ENCODE data around the gene FEN1. TPM values are rescaled to one million over a fixed set of nuclear protein-coding genes. Genes with fewer than 3 reads are reported as not detected.

The FEN1 gene
- total RNA-seq, 1 donor from 2014 or later: 147 TPM

DNA sequence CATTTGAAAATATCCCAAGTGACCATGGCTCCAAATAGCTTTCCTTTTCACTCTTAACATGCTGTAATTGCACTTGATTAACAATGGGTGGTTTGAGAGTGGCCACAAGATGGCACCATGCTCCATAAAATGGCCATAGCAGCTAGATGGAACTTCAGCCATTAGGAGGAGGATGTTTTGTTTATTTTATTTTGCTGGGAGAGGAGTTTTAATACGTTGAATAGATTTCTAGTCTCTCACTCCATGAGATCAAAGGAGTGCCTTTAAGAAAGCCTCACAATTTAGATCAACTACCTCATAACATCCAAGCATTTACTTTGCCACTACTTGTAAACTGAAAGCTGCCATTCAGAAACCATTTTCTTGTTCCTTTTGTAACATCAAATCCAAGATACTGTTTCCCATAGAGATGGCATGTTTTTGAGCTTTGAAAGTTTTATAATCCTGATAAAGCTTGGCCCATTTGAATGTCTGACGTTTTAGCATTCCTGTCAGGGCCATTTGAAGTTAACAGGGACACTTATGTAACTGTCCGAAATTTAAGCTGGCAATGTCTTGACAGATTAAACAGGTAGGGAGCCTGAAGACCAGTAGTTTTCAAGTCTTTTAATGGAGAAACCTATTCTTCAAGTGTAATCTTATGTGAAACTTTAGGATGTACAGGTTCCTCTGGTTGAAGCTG lies 4.7 kb downstream of the FEN1 start:
- H3K4me1 Mint-ChIP-seq (ENCODE audit: low read depth): peaks cover 48% of the 10 kb centered on the region
- peaks cover 39% of the 10 kb centered on the region for H3K36me3 Mint-ChIP-seq (ENCODE audit: low read depth)
- H3K9me3 Mint-ChIP-seq: no peaks in the 10 kb centered on the region
- peak overlapping the region; percentile 20 for H3K4me3 Mint-ChIP-seq
- peak overlapping the region; percentile 62 for H3K27ac Mint-ChIP-seq
- no peaks in the 10 kb centered on the region for H3K27me3 Mint-ChIP-seq (ENCODE audit: insufficient read depth)
- intact Hi-C loops (cut with micrococcal nuclease): loop anchor here (1.0 to 5.0 kb wide), 7 partner anchors 18 to 311 kb away; partner anchors contain the start of gene FTH1
- peak; percentile 60 for DNase-seq (ENCODE audit: low spot score)

DNA sequence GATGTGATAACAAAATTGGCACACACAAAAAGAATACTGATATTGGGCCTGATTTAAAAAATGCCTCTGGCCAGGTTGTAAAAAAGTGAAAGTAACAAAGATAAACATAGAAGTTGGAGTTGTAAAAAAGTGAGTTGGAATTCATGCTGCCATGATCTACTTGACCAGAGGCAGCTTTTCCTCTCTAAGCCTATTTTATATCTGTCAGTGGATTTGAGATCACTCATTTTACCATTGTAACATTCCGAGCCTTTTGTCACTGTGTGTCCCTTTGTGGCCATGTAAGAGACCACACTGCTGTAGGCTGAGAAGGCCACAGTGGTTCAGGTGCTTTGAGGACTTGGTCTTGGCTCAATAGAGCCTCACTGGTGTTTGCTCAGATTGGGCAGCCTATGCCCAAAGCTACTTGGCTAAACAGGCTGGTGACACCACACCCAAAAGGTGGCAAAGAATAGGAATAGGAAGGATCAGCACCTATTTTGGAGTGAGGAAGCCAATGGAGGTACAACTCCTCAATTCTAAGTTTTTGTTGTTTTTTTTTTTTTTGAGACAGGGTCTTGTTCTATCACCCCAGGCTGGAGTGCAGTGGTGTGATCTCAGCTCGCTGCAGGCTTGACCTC lies 7.1 kb downstream of the FEN1 start:
- H3K36me3 Mint-ChIP-seq (ENCODE audit: low read depth): peaks cover 53% of the 10 kb centered on the region
- no peaks in the 10 kb centered on the region for H3K9me3 Mint-ChIP-seq
- no peak for DNase-seq (ENCODE audit: low spot score)
- H3K27me3 Mint-ChIP-seq (ENCODE audit: insufficient read depth): no peaks in the 10 kb centered on the region
- no peak overlapping the region for H3K27ac Mint-ChIP-seq
- H3K4me1 Mint-ChIP-seq (ENCODE audit: low read depth): peaks cover 36% of the 10 kb centered on the region
- intact Hi-C loops (cut with micrococcal nuclease): loop anchor here (5.0 kb wide), 1 partner anchor 168 kb away; the partner anchor contains the start of gene FTH1
- H3K4me3 Mint-ChIP-seq: no peak overlapping the region

DNA sequence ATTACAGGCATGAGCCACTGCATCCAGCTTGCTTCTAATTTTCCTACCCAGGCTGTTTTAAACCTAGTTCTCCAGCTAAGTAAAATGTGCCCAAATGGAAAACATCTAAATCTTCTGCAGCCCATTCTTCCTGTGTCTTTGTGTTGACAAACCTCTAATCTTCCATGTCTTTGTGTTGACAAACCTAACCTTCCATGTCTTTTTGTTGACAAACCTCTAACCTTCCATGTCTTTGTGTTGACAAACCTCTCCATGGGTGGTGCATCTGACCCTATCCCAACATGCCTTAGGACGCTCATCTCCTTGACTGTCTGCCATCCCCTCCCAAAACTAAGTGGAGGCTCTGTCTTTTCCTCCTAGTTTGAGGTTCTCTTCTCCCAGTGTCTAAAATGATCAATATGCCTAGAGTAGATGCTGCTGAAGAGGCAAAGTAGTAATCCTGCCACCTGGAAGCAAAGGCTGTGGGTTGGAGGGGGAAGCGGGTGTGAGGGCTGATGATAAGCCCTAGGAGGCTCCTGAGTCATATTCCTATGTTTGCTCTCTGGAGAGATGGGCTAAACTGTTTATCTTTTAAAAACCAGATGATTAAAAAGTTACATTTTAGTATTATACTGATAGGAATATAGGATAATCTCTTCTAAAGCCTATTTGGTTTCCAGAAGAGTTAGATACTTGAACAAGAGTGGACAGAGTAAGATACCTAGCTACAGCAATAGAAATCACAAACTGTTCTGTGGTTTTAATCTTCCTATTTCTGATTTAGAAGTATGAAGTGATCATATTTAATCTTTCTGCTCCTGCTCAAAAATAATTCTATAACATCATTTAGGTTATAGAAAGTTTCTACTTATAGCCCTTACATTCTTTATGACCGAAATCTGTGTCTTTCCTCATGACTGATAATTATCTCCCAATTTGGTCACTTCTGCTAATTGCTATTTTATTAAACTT lies 7.9 kb downstream of the FEN1 start:
- no peak for DNase-seq (ENCODE audit: low spot score)
- intact Hi-C loops (cut with micrococcal nuclease): no loop called here
- Mint-ChIP-seq H3K9me3 (no peaks in the 10 kb centered on the region), H3K27me3 (ENCODE audit: insufficient read depth) (no peaks in the 10 kb centered on the region), H3K27ac (peak overlapping the region; percentile 36), H3K4me3 (no peak overlapping the region), H3K4me1 (ENCODE audit: low read depth) (peaks cover 29% of the 10 kb centered on the region), H3K36me3 (ENCODE audit: low read depth) (peaks cover 53% of the 10 kb centered on the region)

DNA sequence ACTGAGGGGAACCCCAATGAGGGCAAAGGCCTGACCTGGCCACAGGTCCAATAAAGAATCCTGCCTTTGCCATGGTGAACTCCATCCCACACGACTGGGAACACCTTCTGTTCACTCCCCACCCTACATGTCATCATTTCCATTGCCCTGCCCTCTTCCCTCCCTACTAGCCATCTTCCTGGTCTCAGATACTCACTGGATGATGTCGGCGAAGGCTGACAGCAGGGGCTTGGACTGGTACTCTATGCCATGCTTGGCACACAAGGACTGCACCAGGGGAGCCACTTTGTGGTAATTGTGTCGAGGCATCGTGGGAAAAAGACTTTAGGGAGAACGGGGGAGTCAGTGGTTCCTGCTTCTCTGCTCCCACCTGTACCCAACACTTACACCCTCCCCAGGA lies 9.9 kb downstream of the FEN1 start:
- Mint-ChIP-seq H3K9me3 (no peaks in the 10 kb centered on the region), H3K36me3 (ENCODE audit: low read depth) (peaks cover 56% of the 10 kb centered on the region), H3K4me1 (ENCODE audit: low read depth) (peaks cover 16% of the 10 kb centered on the region), H3K27ac (no peak overlapping the region), H3K27me3 (ENCODE audit: insufficient read depth) (no peaks in the 10 kb centered on the region), H3K4me3 (no peak overlapping the region)
- intact Hi-C loops (cut with micrococcal nuclease): no loop called here
- no peak for DNase-seq (ENCODE audit: low spot score)

DNA sequence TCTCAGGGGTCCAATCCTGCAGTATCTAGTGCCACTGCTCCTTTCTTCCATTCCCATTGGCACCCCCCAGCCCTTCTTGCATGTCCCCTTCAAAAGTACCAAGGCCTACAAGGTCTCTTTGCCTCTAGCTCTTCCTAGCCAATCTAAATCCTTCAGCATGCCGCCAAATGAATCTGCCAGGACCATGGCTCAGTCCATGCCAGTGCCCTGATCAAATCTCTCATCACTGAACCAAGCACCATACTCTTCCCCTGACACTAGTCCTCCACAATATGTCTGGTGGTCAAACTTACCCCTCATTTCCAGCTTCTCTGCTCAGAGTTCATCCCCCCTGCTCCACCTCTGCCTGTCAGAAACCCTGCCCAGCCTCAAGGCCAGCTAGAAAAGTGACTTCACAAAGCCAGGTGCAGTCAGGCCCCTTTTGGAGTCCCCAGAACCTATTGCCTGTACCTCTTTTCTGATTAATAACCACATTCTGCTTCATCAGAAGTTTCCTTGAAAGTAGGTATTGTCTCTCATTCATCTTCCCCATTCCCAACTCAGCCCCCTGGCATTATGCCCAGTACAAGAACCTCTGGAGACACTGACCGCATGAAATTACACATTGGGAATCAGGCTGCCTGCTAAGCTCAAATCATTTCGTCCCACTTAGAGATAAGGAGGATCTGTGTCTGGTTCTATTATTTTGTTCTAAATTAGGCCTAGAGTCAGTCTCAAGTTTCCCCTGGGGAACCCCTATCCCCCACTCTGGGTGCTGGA lies 11.4 kb downstream of the FEN1 start:
- Mint-ChIP-seq H3K27ac (no peak overlapping the region), H3K36me3 (ENCODE audit: low read depth) (peaks cover 59% of the 10 kb centered on the region), H3K4me3 (no peak overlapping the region), H3K27me3 (ENCODE audit: insufficient read depth) (no peaks in the 10 kb centered on the region), H3K9me3 (no peaks in the 10 kb centered on the region), H3K4me1 (ENCODE audit: low read depth) (peaks cover 5% of the 10 kb centered on the region)
- DNase-seq (ENCODE audit: low spot score): no peak
- intact Hi-C loops (cut with micrococcal nuclease): no loop called here

DNA sequence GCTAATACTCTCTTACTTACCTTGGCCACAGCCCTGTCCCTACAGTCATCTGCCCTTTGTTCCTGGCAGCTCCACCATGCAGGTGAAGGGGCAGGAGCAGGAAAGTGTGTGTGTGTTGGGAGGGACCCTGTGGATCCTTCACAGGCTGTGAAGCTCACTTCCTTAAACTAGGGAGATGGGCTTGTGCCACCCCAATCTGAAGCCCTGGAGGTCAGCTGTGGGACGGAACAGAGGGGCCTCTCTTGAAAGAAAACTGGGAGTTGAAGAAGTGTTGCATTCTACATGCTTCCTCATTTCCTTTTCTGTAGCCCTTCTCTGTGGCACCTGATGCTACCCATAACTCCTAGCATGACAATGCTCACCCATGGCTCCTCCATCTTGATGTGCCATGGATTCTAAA lies 12.4 kb downstream of the FEN1 start:
- no peak for DNase-seq (ENCODE audit: low spot score)
- Mint-ChIP-seq H3K27ac (peak overlapping the region; percentile 32), H3K27me3 (ENCODE audit: insufficient read depth) (no peaks in the 10 kb centered on the region), H3K4me3 (no peak overlapping the region), H3K36me3 (ENCODE audit: low read depth) (peaks cover 62% of the 10 kb centered on the region), H3K4me1 (ENCODE audit: low read depth) (peaks cover 5% of the 10 kb centered on the region), H3K9me3 (no peaks in the 10 kb centered on the region)
- intact Hi-C loops (cut with micrococcal nuclease): no loop called here

DNA sequence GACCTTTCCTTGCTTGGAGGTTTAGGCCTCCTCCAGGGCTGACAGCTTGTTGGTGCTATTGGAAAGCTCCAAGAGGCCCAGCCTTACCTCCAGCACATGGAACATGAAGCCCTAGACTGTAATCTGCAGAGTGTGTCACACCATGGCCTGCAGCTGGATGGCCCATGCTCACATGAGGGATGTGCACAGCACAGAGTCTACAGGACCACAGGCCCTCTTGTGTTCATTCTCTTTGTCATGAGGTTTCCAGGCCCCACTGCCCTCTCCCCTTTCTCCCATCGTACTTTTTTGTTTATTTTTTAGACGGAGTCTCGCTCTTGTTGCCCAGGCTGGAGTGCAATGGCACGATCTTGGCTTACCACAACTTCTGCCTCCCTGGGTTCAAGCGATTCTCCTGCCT lies 14.1 kb downstream of the FEN1 start:
- DNase-seq (ENCODE audit: low spot score): no peak
- H3K4me1 Mint-ChIP-seq (ENCODE audit: low read depth): peaks cover 5% of the 10 kb centered on the region
- H3K27me3 Mint-ChIP-seq (ENCODE audit: insufficient read depth): no peaks in the 10 kb centered on the region
- intact Hi-C loops (cut with micrococcal nuclease): no loop called here
- peaks cover 62% of the 10 kb centered on the region for H3K36me3 Mint-ChIP-seq (ENCODE audit: low read depth)
- no peak overlapping the region for H3K4me3 Mint-ChIP-seq
- H3K27ac Mint-ChIP-seq: no peak overlapping the region
- no peaks in the 10 kb centered on the region for H3K9me3 Mint-ChIP-seq

DNA sequence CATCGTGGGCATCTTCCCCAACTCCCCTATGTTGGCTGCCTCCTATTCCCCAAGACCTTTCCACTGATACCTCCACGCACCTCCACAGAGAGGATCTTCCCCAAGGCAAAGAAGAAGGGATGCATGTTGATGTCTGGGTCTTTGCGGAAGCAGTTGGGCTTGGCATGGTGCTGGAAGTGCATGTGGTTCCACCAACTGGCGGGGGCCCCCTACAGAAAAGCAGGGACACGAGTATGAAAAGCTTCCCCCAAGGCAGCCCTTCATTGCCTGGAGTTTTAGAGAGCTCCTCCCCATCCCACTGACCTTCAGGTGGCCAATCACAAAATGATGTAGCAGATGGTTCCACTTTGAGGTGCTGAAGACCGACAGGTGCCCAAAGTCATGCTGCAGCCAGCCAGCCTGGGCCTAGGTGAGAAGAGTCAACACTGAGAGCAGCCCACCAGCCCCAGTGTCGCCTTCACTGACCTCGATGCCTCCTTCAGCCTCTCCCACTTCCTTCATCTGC lies 18.0 kb downstream of the FEN1 start:
- intact Hi-C loops (cut with micrococcal nuclease): no loop called here
- H3K27ac Mint-ChIP-seq: no peak overlapping the region
- no peaks in the 10 kb centered on the region for H3K9me3 Mint-ChIP-seq
- no peaks in the 10 kb centered on the region for H3K27me3 Mint-ChIP-seq (ENCODE audit: insufficient read depth)
- H3K4me1 Mint-ChIP-seq (ENCODE audit: low read depth): peaks cover 29% of the 10 kb centered on the region
- H3K36me3 Mint-ChIP-seq (ENCODE audit: low read depth): peaks cover 59% of the 10 kb centered on the region
- no peak for DNase-seq (ENCODE audit: low spot score)
- no peak overlapping the region for H3K4me3 Mint-ChIP-seq

DNA sequence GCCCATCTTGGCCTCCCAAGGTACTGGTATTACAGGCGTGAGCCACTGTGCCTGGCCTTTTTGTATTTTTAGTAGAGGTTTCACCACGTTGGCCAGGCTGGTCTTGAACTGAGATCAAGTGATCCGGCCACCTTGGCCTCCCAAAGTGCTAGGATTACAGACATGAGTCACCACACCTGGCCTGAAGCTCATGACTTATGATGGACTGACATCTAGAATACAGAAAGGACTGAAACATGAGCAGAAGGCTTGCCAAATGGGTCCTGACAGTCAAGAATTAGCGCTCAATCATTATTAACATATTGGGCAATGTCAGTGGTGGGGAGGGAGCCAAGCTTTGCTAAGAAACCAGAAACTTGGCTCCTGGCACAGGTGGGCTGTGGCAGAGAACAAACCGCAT lies 19.1 kb downstream of the FEN1 start:
- Mint-ChIP-seq H3K4me3 (no peak overlapping the region), H3K27ac (peak overlapping the region; percentile 23), H3K27me3 (ENCODE audit: insufficient read depth) (no peaks in the 10 kb centered on the region), H3K36me3 (ENCODE audit: low read depth) (peaks cover 53% of the 10 kb centered on the region), H3K4me1 (ENCODE audit: low read depth) (peaks cover 29% of the 10 kb centered on the region), H3K9me3 (no peaks in the 10 kb centered on the region)
- intact Hi-C loops (cut with micrococcal nuclease): no loop called here
- DNase-seq (ENCODE audit: low spot score): no peak

DNA sequence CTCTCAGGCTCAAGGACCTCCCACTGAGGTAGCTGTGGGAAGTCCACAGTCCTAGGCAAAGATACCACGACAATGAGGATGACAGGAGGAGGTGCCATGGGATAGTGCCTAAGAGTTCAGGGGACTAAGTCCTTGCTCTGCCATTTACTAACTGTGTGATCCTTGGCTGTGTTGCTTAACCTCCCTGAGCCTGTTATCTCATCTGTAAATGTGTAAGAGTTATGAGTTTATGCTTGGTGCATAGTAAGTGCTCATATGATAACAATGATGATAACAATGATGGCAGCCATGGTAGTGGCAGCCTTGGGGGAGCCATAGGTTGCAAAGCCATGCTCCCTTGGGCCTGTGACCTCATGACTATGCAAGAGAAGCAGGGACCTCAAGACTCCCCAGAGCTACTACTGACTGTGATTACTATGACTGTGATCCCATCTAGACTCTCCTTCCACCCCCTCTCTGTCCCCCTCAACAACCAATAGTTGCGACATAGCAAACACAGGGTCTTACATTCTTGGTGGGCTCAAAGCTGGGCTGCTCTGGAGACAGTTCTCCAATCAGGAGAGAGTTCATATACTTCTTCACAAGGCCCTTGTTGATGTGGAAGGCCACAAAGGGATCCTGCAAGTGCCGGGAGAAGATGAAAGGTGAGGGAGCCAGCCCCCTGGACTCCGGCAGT lies 20.2 kb downstream of the FEN1 start:
- Mint-ChIP-seq H3K36me3 (ENCODE audit: low read depth) (peaks cover 44% of the 10 kb centered on the region), H3K27me3 (ENCODE audit: insufficient read depth) (no peaks in the 10 kb centered on the region)

DNA sequence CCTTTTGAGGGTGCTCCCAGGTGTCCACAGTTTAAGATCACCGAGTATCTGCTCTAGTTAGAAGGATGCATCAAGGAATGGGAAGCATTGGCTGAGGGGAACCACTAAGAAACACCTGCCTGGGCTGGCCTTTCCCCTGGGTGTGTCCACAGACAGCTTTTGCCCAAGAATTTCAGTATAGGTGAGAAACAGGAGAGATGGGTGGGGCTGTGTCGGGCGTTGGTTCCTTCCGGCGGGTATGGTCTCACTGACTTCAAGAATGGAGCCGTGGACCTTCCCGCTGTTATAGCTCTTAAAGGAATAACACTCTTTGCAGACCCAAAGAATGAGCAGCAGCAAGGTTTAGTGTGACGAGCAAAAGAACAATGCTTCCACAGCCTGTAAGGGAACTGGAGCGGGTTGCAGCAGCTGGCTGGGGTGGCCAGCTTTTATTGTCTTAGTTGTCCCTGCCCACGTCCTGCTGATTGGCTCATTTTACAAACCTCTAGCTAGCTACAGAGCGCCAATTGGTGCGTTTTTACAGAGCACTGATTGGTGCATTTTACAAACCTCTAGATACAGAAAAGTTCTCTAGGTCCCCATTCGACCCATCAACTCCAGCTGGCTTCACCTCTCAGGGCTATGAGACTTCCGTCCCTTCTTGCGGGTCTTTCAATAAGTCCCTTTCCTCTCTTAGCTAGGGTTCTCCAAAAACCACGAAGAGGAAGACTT lies 21.7 kb downstream of the FEN1 start:
- H3K27me3 Mint-ChIP-seq (ENCODE audit: insufficient read depth): no peaks in the 10 kb centered on the region
- no peaks in the 10 kb centered on the region for H3K9me3 Mint-ChIP-seq
- intact Hi-C loops (cut with micrococcal nuclease): no loop called here
- peak; percentile 22 for DNase-seq (ENCODE audit: low spot score)
- H3K4me3 Mint-ChIP-seq: peak overlapping the region; percentile 95
- peak overlapping the region; percentile 93 for H3K27ac Mint-ChIP-seq
- peaks cover 37% of the 10 kb centered on the region for H3K36me3 Mint-ChIP-seq (ENCODE audit: low read depth)
- H3K4me1 Mint-ChIP-seq (ENCODE audit: low read depth): peaks cover 24% of the 10 kb centered on the region

More for the DNA sequence above, 20.2 kb downstream of the FEN1 start:
- Mint-ChIP-seq H3K4me1 (ENCODE audit: low read depth) (peaks cover 24% of the 10 kb centered on the region), H3K9me3 (no peaks in the 10 kb centered on the region), H3K4me3 (no peak overlapping the region), H3K27ac (no peak overlapping the region)
- intact Hi-C loops (cut with micrococcal nuclease): no loop called here
- no peak for DNase-seq (ENCODE audit: low spot score)
